Measurements from ENCODE around the gene PSMB2. TPM values are rescaled to one million over a fixed set of nuclear protein-coding genes. Genes with fewer than 3 reads are reported as not detected.
"Not testable (repeated sequence)": the region's sequence is repeated elsewhere in the genome, so short reads cannot be mapped to it uniquely, and the experiment has no call there.

PSMB2 gene
- total and polyA plus RNA-seq, 7 donors: 38.6 to 117 (median 68.2) TPM

DNA sequence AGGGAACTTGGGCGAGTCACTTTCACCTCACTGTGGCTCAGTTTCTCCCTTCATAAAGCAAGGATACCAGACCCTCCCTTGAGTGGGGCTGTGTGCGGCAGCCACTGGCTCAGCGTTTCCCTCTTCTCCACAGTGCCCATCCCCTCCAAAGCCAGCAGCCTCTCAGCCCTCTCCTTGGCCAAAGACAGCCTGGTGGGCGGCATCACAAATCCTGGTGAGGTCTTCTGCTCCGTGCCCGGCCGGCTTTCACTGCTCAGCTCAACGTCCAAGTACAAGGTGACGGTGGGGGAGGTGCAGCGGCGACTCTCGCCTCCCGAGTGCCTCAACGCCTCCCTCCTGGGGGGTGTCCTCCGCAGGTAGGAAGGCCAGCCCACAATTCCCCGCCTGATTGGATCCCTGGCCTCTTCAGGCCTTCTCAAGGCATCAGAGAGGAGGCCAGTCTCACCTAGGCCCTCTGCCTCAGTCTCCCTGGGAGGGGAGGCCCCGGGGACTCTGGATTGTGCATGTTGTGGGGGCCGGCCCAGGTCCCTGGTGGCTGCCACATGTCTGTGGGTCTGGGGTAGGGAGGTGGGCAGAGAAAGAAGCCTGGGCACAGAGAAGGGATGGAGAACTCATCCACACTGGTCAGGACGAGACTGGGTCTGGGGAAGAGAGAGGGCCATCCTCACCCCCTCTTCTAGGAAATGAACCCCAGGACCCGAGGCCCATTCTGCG lies 53.0 kb downstream of the PSMB2 start:
- WGBS, 3 donors: 60 to 69% (median 68%) methylated on average over 21 of the region's 21 CpGs
- DNase-seq: no peak
- no peak overlapping the region for H3K27ac ChIP-seq

DNA sequence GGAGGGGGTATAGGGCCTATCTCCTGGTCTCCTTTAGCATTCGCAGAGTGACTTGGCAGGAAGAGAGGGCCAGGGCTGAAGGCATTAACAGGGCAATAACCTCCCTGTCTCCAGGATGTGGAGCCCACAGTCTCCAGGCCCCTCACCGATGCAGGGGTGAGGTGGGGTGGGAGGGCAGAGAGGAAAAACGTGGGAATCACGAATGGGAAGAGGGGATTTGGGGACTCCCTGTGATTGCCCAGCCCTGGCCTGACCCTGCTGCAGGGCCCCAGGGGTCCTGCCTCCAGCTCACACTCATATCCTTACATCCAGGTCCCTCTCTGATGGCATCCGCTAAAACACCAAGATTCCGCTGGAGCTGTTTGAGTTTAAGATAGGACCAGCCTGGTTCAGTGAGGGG lies 53.6 kb downstream of the PSMB2 start:
- 73 to 78% (median 77%) methylated on average over 6 of the region's 6 CpGs for WGBS, 3 donors
- ATAC-seq (no peak), DNase-seq (no peak)
- H3K36me3 ChIP-seq (ENCODE audit: insufficient read depth in 1 of 2, low read depth in 1 of 2): no peaks in the 10 kb centered on the region
- no peaks in the 10 kb centered on the region for H3K27me3 ChIP-seq (ENCODE audit: insufficient read depth in 3 of 3, low read length in 2 of 3)
- intact Hi-C loops (cut with DNase I): no loop called here
- H3K27ac ChIP-seq: no peak overlapping the region
- TF ChIP-seq, protein P1, sequence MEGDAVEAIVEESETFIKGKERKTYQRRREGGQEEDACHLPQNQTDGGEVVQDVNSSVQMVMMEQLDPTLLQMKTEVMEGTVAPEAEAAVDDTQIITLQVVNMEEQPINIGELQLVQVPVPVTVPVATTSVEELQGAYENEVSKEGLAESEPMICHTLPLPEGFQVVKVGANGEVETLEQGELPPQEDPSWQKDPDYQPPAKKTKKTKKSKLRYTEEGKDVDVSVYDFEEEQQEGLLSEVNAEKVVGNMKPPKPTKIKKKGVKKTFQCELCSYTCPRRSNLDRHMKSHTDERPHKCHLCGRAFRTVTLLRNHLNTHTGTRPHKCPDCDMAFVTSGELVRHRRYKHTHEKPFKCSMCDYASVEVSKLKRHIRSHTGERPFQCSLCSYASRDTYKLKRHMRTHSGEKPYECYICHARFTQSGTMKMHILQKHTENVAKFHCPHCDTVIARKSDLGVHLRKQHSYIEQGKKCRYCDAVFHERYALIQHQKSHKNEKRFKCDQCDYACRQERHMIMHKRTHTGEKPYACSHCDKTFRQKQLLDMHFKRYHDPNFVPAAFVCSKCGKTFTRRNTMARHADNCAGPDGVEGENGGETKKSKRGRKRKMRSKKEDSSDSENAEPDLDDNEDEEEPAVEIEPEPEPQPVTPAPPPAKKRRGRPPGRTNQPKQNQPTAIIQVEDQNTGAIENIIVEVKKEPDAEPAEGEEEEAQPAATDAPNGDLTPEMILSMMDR (IDR thresholded peaks at IDR 0.05): no peak
- H3K4me3 ChIP-seq: no peak overlapping the region
- H3K9me3 ChIP-seq: no peaks in the 10 kb centered on the region
- no peaks in the 10 kb centered on the region for H3K4me1 ChIP-seq

More for the DNA sequence above, 53.0 kb downstream of the PSMB2 start:
- H3K4me3 ChIP-seq: no peak overlapping the region
- intact Hi-C loops (cut with DNase I): no loop called here
- no peaks in the 10 kb centered on the region for H3K9me3 ChIP-seq
- no peak for ATAC-seq
- H3K27me3 ChIP-seq (ENCODE audit: insufficient read depth in 3 of 3, low read length in 2 of 3): no peaks in the 10 kb centered on the region
- TF ChIP-seq, protein P1 (IDR thresholded peaks at IDR 0.05): no peak
- H3K4me1 ChIP-seq: no peaks in the 10 kb centered on the region
- H3K36me3 ChIP-seq (ENCODE audit: insufficient read depth in 1 of 2, low read depth in 1 of 2): no peaks in the 10 kb centered on the region

DNA sequence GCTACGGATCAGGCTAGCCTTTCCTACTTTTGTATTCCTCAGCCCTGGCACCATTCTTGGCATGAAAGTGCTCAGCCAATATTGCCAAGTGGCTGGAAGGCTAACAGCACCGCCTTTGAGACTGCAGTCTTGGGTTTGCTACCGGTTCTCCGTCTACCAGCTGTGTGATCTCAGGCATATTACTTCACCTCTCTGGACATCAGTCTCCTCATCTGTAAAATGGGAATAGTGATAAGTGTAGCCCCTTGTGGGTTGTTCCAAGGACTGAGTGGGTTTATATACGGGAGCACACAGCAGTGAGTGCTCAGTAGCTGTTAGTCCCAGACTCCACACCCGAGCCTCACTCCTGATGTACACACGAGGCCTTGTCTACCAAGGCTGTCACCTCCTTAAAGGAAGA lies 54.5 kb downstream of the PSMB2 start:
- intact Hi-C loops (cut with DNase I): no loop called here
- Histone ChIP-seq H3K4me3 (no peak overlapping the region), H3K27me3 (ENCODE audit: insufficient read depth in 3 of 3, low read length in 2 of 3) (no peaks in the 10 kb centered on the region), H3K9me3 (no peaks in the 10 kb centered on the region), H3K27ac (no peak overlapping the region), H3K4me1 (no peaks in the 10 kb centered on the region), H3K36me3 (ENCODE audit: insufficient read depth in 1 of 2, low read depth in 1 of 2) (no peaks in the 10 kb centered on the region)
- no peak for ATAC-seq
- DNase-seq: no peak
- TF ChIP-seq, protein P1 (IDR thresholded peaks at IDR 0.05): no peak
- 79 to 88% (median 82%) methylated on average over 7 of the region's 7 CpGs for WGBS, 3 donors

DNA sequence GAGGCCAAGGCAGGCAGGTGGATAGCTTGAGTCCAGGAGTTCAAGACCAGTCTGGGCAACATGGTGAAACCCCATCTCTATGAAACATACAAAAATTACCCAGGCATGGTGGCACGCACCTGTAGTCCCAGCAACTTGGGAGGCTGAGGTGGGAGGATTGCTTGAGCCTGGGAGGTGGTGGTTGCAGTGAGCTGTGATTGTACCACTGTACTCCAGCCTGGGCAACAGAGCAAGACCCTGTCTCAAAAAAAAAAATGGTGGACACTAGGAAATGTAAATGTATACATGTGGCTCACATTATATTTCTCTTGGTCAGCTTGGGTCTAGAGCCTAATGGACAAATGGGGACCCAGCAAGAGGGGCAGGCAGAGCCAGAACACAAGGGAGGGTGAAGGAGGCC lies 55.5 kb downstream of the PSMB2 start:
- intact Hi-C loops (cut with DNase I); ATAC-seq: not testable (repeated sequence)
- 95 to 100% (median 96%) methylated on average over 1 of the region's 1 CpG for WGBS, 3 donors

DNA sequence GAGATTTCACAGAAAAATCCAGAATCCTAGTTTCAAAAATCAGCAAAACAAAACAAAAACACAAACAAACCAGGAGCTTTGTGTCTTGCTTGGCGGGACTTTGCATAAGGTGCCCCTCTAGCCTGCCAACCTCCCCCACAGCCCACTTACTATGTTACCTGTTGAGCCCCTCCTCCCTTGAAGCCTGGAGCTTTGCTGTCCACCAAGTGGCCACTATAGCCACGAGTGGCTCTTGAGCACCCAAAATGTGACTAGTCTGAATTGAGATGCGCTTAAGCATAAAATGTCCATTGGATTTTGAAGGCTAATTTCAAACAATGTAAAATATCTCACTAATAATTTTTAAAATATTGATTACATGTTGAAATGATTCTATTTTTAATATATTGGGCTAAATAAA lies 56.0 kb downstream of the PSMB2 start:
- DNase-seq: no peak
- intact Hi-C loops (cut with DNase I): no loop called here

More for the DNA sequence above, 55.5 kb downstream of the PSMB2 start:
- not testable (repeated sequence) for H3K4me1 ChIP-seq; H3K27me3 ChIP-seq (ENCODE audit: insufficient read depth in 3 of 3, low read length in 2 of 3); H3K27ac ChIP-seq; DNase-seq; H3K9me3 ChIP-seq; H3K4me3 ChIP-seq; H3K36me3 ChIP-seq (ENCODE audit: insufficient read depth in 1 of 2, low read depth in 1 of 2)

DNA sequence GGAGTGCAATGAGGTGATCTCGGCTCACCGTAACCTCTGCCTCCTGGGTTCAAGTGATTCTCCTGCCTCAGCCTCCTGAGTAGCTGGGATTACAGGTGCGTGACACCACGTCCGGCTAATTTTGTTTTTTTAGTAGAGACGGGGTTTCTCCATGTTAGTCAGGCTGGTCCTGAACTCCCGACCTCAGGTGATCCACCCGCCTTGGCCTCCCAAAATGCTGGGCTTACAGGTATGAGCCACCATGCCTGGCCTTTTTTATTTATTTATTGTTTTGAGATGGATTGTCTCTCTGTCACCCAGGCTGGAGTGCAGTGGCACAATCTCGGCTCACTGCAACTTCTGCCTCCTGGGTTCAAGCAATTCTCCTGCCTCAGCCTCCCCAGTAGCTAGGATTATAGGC lies 59.7 kb downstream of the PSMB2 start:
- intact Hi-C loops (cut with DNase I); H3K36me3 ChIP-seq (ENCODE audit: insufficient read depth in 1 of 2, low read depth in 1 of 2); H3K9me3 ChIP-seq; H3K4me1 ChIP-seq; ATAC-seq; H3K4me3 ChIP-seq; H3K27ac ChIP-seq: not testable (repeated sequence)
- peaks cover 0 to 19% (median 6%) of the 10 kb centered on the region in 3 donors for H3K27me3 ChIP-seq (ENCODE audit: insufficient read depth in 3 of 3, low read length in 2 of 3)
- peak in 1 of 2 donors; percentile 4 for DNase-seq
- WGBS, 3 donors: 91 to 93% (median 91%) methylated on average over 9 of the region's 9 CpGs

More for the DNA sequence above, 56.0 kb downstream of the PSMB2 start:
- H3K27me3 ChIP-seq (ENCODE audit: insufficient read depth in 3 of 3, low read length in 2 of 3): no peaks in the 10 kb centered on the region
- TF ChIP-seq, protein P1 (IDR thresholded peaks at IDR 0.05): no peak
- H3K9me3 ChIP-seq: no peaks in the 10 kb centered on the region
- no peak for ATAC-seq
- H3K36me3 ChIP-seq (ENCODE audit: insufficient read depth in 1 of 2, low read depth in 1 of 2): no peaks in the 10 kb centered on the region
- H3K4me3 ChIP-seq: no peak overlapping the region
- no peaks in the 10 kb centered on the region for H3K4me1 ChIP-seq
- H3K27ac ChIP-seq: no peak overlapping the region
- 78 to 87% (median 83%) methylated on average over 3 of the region's 3 CpGs for WGBS, 3 donors

Data from psoas muscle (tissue), 8 donors.